ENCODE results near the gene TMEM181. TPM values are rescaled to one million over a fixed set of nuclear protein-coding genes. Genes with fewer than 3 reads are reported as not detected.

Gene TMEM181
- 10 to 100 TPM; 12.9 to 29.1 (median 22.1) TPM for total RNA-seq
- 10 to 100 TPM in 2 of 3 donors, 1 to 10 TPM in 1; 8.8 to 23.3 (median 14.0) TPM for polyA plus RNA-seq
- long read RNA-seq, donor 1: 0 reads
- long read RNA-seq, donor 2: 0 reads
- long read RNA-seq, donor 3, partial matches to known transcripts: 0 of 7 reads
- long read RNA-seq, donor 3, other reads (novel, unspliced or antisense): 7 of 7 reads
- long read RNA-seq, donor 4, partial matches to known transcripts: 0 of 4 reads
- long read RNA-seq, donor 4, other reads (novel, unspliced or antisense): 4 of 4 reads
- long read RNA-seq, donor 5, full-length matches to known transcripts: 1 of 23 reads
- long read RNA-seq, donor 5, partial matches to known transcripts: 0 of 23 reads
- long read RNA-seq, donor 5, other reads (novel, unspliced or antisense): 22 of 23 reads
- long read RNA-seq, donor 6, partial matches to known transcripts: 0 of 4 reads
- long read RNA-seq, donor 6, other reads (novel, unspliced or antisense): 4 of 4 reads
- long read RNA-seq, donor 7, partial matches to known transcripts: 6 of 6 reads
- long read RNA-seq, donor 7, other reads (novel, unspliced or antisense): 0 of 6 reads
- long read RNA-seq, donor 8, partial matches to known transcripts: 0 of 7 reads
- long read RNA-seq, donor 8, other reads (novel, unspliced or antisense): 7 of 7 reads
- long read RNA-seq, donor 9, partial matches to known transcripts: 410 of 418 reads
- long read RNA-seq, donor 9, other reads (novel, unspliced or antisense): 8 of 418 reads
- long read RNA-seq, donor 10: 0 reads

GRCh38 chr6:158559895-158560835 lies at the start of gene TMEM181:
Gene TMEM181 (plus strand): TSS chr6:158560091. CDS start chr6:158560225, 134 bp downstream.
- H3K4me3 ChIP-seq: peak within 1 kb of the TSS; percentile 38 to 99 (median 67)
- H3K36me3 ChIP-seq (replicated peaks in 1 of 2): no peaks in the 10 kb centered on the region
- TF ChIP-seq POLR2A (IDR thresholded peaks at IDR 0.05) (peak; percentile 65 to 68), CTCF (IDR thresholded peaks at IDR 0.05) (no peak)
- DNase-seq: peak; percentile 79 to 87 (median 85)
- H3K27me3 ChIP-seq: no peaks in the 10 kb centered on the region
- WGBS, 4 donors: 0% methylated on average over 11 to 119 of the region's 120 CpGs
- peaks cover 9 to 27% of the 10 kb centered on the region in 2 donors for H3K4me1 ChIP-seq (replicated peaks in 1 of 2)
- intact Hi-C loops (cut with DNase I): no loop called here
- H3K27ac ChIP-seq: peak within 1 kb of the TSS; percentile 47 to 96 (median 84)
- no peaks in the 10 kb centered on the region for H3K9me3 ChIP-seq (replicated peaks in 1 of 3)

GRCh38 chr6:158512809-158513208 lies 47.1 kb upstream of the TMEM181 start:
- 83 to 92% (median 87%) methylated on average over 4 of the region's 4 CpGs for WGBS, 4 donors
- Histone ChIP-seq H3K36me3 (replicated peaks in 1 of 2) (no peaks in the 10 kb centered on the region), H3K4me3 (no peak overlapping the region), H3K27ac (no peak overlapping the region), H3K27me3 (peaks cover 8% of the 10 kb centered on the region), H3K4me1 (replicated peaks in 1 of 2) (peaks cover 0 to 1% of the 10 kb centered on the region in 2 donors), H3K9me3 (replicated peaks in 1 of 3) (no peaks in the 10 kb centered on the region)
- TF ChIP-seq POLR2A (IDR thresholded peaks at IDR 0.05) (no peak), CTCF (IDR thresholded peaks at IDR 0.05) (no peak)
- intact Hi-C loops (cut with DNase I): no loop called here
- DNase-seq: no peak

GRCh38 chr6:158514176-158514575 lies 45.7 kb upstream of the TMEM181 start:
- no peak for TF ChIP-seq CTCF (IDR thresholded peaks at IDR 0.05)
- no peak for TF ChIP-seq POLR2A (IDR thresholded peaks at IDR 0.05)
- 70 to 82% (median 74%) methylated on average over 4 of the region's 4 CpGs for WGBS, 4 donors
- Histone ChIP-seq H3K36me3 (replicated peaks in 1 of 2) (no peaks in the 10 kb centered on the region), H3K4me3 (no peak overlapping the region), H3K9me3 (replicated peaks in 1 of 3) (no peaks in the 10 kb centered on the region), H3K4me1 (replicated peaks in 1 of 2) (peaks cover 0 to 8% of the 10 kb centered on the region in 2 donors), H3K27ac (no peak overlapping the region), H3K27me3 (peaks cover 8% of the 10 kb centered on the region)
- DNase-seq: no peak
- intact Hi-C loops (cut with DNase I): no loop called here

All from adrenal gland (tissue), 19 donors.